ENCODE measurements around the gene GIT2.
"Not testable (repeated sequence)": the region's sequence is repeated elsewhere in the genome, so short reads cannot be mapped to it uniquely, and the experiment has no call there.

GIT2 gene

DNA sequence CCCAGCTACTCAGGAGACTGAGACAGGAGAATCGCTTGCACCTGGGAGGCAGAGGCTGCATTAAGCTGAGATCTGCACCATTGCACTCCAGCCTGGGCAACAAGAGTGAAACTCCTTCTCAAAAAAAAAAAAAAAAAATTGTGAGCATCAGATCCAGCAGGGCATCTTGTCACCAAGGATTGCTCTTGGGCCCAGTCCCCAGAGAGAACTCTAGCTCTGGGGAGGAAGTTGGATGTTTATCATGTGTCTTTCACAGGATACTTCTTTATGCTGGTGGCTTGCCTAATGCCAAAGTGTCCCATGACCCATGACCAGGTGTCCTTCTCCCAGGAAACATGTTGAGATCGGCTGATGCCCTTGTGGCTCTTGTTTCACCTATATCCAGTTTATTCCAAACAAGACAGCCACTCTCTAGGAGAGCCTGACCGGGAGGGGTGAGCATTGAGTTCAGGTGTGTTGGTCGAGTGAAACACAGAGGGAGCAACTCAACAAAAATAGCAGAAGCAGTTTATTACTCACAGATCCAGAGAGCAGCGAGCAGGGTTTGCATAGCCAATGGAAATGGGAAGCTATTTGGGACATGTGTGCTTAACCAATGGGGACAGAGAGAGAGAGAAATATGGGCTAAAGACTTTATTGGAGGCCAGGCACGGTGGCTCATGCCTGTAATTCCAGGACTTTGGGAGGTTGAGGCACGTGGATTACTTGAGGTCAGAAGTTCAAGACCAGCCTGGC lies 102.7 kb downstream of the GIT2 start:
- H3K27ac ChIP-seq, result no peak overlapping the region
- in situ Hi-C loops (cut with HindIII; ENCODE audit: low pct_ligation_motif_present, low sequenced_read_pairs), result no loop called here
- no peak overlapping the region for H3K4me3 ChIP-seq (ENCODE audit: low read depth, low read length)
- no peaks in the 10 kb centered on the region for H3K27me3 ChIP-seq (replicated peaks)
- TF ChIP-seq, protein P1, sequence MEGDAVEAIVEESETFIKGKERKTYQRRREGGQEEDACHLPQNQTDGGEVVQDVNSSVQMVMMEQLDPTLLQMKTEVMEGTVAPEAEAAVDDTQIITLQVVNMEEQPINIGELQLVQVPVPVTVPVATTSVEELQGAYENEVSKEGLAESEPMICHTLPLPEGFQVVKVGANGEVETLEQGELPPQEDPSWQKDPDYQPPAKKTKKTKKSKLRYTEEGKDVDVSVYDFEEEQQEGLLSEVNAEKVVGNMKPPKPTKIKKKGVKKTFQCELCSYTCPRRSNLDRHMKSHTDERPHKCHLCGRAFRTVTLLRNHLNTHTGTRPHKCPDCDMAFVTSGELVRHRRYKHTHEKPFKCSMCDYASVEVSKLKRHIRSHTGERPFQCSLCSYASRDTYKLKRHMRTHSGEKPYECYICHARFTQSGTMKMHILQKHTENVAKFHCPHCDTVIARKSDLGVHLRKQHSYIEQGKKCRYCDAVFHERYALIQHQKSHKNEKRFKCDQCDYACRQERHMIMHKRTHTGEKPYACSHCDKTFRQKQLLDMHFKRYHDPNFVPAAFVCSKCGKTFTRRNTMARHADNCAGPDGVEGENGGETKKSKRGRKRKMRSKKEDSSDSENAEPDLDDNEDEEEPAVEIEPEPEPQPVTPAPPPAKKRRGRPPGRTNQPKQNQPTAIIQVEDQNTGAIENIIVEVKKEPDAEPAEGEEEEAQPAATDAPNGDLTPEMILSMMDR (IDR thresholded peaks at IDR 0.05; ENCODE audit: low read depth, low read length, missing control alignments), result no peak
- H3K36me3 ChIP-seq (replicated peaks), result no peaks in the 10 kb centered on the region
- DNase-seq, result no peak

- no peaks in the 10 kb centered on the region for H3K27me3 ChIP-seq (replicated peaks)
- TF ChIP-seq, protein P1 (IDR thresholded peaks at IDR 0.05; ENCODE audit: low read depth, low read length, missing control alignments), result no peak
- in situ Hi-C loops (cut with HindIII; ENCODE audit: low pct_ligation_motif_present, low sequenced_read_pairs), result no loop called here
- H3K36me3 ChIP-seq (replicated peaks), result no peaks in the 10 kb centered on the region
- H3K27ac ChIP-seq, result no peak overlapping the region
- no peak for DNase-seq
- H3K4me3 ChIP-seq (ENCODE audit: low read depth, low read length), result no peak overlapping the region
Observed at GRCh38 chr12:109892748-109893147, 103.4 kb downstream of the GIT2 start.

DNA sequence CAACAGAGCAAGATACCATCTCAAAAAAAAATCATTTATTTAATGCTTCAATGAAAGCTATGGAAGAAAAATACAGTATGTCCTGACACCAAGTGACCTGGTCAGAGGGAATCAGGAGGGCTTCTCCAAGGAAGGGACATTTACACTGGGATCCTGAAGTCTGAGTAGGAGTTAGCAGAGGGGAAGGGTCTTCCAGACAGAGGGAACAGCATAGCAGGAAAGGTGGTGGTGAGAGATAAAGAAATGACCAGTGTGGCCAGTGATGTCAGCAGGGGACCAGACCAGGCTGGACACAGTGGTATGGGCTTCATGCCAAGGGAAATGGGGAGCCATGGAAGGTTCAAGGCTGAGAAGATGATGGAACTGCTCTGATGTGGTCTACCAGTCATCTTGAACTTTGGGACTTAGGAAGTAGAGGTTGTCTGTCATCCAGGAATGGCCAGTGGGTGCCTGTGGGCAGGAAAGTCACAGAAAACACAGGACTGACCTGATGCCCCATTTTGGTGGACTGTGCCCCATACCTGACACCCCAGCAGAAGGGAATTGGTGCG lies 103.9 kb downstream of the GIT2 start:
- TF ChIP-seq, protein P1 (IDR thresholded peaks at IDR 0.05; ENCODE audit: low read depth, low read length, missing control alignments), result no peak
- DNase-seq, result no peak
- Histone ChIP-seq H3K27ac (no peak overlapping the region), H3K27me3 (replicated peaks) (no peaks in the 10 kb centered on the region), H3K4me3 (ENCODE audit: low read depth, low read length) (no peak overlapping the region), H3K36me3 (replicated peaks) (no peaks in the 10 kb centered on the region)
- in situ Hi-C loops (cut with HindIII; ENCODE audit: low pct_ligation_motif_present, low sequenced_read_pairs), result no loop called here

- DNase-seq; in situ Hi-C loops (cut with HindIII; ENCODE audit: low pct_ligation_motif_present, low sequenced_read_pairs); H3K27me3 ChIP-seq (replicated peaks); H3K4me3 ChIP-seq (ENCODE audit: low read depth, low read length); H3K36me3 ChIP-seq (replicated peaks); H3K27ac ChIP-seq: not testable (repeated sequence)
Observed at GRCh38 chr12:109891731-109892130, 104.4 kb downstream of the GIT2 start.

DNA sequence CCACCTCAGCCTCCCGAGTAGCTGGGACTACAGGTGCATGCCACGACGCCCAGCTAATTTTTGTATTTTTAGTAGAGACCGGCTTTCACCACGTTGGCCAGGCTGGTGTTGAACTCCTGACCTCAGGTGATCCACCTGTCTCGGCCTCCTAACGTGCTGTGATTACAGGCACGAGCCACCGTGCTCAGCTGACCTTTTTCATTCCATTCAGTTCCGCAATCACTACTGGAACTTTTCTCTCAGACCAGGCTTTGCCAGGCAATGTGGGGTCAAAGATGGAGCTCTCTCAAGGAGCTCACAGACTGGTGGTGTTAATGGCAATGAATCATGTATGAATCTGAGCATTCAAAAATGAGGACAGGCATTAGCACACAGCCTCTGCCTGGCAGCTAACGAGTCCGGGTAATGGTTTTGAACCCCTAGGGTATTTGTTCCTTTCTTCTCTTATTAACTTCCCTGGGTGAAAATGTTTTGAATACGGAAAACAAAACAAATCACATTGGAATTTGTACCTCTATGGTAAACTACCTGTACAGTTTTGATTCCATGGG lies 105.5 kb downstream of the GIT2 start:
- Histone ChIP-seq H3K36me3 (replicated peaks) (no peaks in the 10 kb centered on the region), H3K27ac (no peak overlapping the region), H3K4me3 (ENCODE audit: low read depth, low read length) (no peak overlapping the region), H3K27me3 (replicated peaks) (no peaks in the 10 kb centered on the region)
- in situ Hi-C loops (cut with HindIII; ENCODE audit: low pct_ligation_motif_present, low sequenced_read_pairs), result no loop called here
- DNase-seq, result no peak
- TF ChIP-seq, protein P1 (IDR thresholded peaks at IDR 0.05; ENCODE audit: low read depth, low read length, missing control alignments), result no peak

DNA sequence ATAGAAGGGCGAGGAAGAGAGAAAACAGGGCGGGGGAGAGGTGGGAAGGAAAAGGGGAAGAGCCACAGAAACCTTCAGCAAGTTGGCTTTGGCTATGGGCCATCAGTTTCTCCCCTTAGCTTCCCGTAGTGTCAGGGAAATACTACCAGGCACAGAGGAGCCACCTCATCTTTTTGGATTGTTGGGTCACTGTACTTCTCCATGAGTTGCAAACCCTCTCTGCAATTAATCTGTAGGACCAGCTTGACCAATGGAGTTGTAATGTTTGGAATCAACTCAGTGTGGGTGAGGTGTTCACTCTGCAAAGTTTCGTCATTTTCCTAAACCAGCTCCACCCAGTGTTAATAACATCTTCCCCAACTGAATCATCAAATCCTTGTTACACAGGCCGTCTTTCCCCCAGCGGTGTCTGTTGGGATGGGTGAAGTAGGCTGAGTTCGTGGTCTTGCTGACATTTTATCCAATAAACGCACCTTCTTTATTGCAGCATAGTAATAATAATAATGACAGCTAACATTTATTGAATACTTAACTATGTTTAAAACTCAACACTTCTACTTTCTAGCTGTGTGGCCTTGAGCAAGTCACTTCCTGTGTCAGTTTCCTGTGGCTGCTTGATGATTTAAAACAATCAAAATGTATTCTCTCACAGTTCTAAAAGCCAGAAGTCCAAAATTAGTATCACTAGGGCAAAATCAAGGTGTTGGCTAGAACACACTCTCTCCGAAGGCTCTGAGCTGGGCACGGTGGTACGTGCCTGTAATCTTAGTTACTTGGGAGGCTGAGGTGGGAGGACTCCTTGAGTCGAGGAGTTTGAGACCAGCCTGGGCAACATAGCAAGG lies 107.8 kb downstream of the GIT2 start:
- no peaks in the 10 kb centered on the region for H3K27me3 ChIP-seq (replicated peaks)
- TF ChIP-seq, protein P1 (IDR thresholded peaks at IDR 0.05; ENCODE audit: low read depth, low read length, missing control alignments), result no peak
- H3K4me3 ChIP-seq (ENCODE audit: low read depth, low read length), result no peak overlapping the region
- DNase-seq, result peak; percentile 87
- H3K27ac ChIP-seq, result peak overlapping the region; percentile 79
- in situ Hi-C loops (cut with HindIII; ENCODE audit: low pct_ligation_motif_present, low sequenced_read_pairs), result no loop called here
- H3K36me3 ChIP-seq (replicated peaks), result no peaks in the 10 kb centered on the region
